Measurements from ENCODE around the gene ADAT1.

DNA sequence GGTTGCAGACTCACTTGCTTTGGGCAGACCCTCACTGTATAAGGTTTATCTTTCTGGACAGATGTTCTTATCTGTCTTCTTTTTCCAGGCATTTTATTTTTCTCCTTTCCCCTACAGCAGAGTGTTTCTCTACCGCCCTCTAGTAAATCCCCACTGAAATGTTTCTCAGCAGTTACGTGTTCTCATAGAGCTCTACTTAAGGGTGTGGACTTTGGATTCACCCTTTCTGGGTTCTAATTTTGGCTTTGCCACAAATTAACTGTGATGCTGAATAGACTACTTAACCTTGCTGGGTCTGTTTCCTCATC, 2.0 kb downstream of the ADAT1 start:
- TF ChIP-seq POLR2A (IDR thresholded peaks at IDR 0.05): no peak
- TF ChIP-seq, protein P1, sequence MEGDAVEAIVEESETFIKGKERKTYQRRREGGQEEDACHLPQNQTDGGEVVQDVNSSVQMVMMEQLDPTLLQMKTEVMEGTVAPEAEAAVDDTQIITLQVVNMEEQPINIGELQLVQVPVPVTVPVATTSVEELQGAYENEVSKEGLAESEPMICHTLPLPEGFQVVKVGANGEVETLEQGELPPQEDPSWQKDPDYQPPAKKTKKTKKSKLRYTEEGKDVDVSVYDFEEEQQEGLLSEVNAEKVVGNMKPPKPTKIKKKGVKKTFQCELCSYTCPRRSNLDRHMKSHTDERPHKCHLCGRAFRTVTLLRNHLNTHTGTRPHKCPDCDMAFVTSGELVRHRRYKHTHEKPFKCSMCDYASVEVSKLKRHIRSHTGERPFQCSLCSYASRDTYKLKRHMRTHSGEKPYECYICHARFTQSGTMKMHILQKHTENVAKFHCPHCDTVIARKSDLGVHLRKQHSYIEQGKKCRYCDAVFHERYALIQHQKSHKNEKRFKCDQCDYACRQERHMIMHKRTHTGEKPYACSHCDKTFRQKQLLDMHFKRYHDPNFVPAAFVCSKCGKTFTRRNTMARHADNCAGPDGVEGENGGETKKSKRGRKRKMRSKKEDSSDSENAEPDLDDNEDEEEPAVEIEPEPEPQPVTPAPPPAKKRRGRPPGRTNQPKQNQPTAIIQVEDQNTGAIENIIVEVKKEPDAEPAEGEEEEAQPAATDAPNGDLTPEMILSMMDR (IDR thresholded peaks at IDR 0.05): no peak

All from breast epithelium (tissue), 3 donors.